Adipocyte (in vitro differentiated cells): Measurements from ENCODE around the gene TMEM190.
"Not testable (repeated sequence)": the region's sequence is repeated elsewhere in the genome, so short reads cannot be mapped to it uniquely, and the experiment has no call there.

ENCODE experiments used
- DNase-seq: peaks from one replicate; pipeline ENCODE4 v3.0.0-alpha.2; 2015; ENCODE audit warnings: low read depth
- H3K27me3 ChIP-seq: replicated peaks from 2 replicates; pipeline ENCODE4 v1.7.0; 2013; ENCODE audit warnings: mild to moderate bottlenecking, low read length, moderate library complexity; ENCODE audit not compliant: control insufficient read depth, insufficient read depth
- H3K36me3 ChIP-seq: 2 replicates; pipeline ENCODE4 v1.7.0; 2013; ENCODE audit warnings: low read length, mild to moderate bottlenecking, moderate library complexity; ENCODE audit not compliant: control insufficient read depth, insufficient read depth, severe bottlenecking
- H3K4me1 ChIP-seq: 2 replicates; pipeline ENCODE4 v1.7.0; 2013; ENCODE audit warnings: mild to moderate bottlenecking, low read length, moderate library complexity; ENCODE audit not compliant: control insufficient read depth, insufficient read depth
- H3K4me3 ChIP-seq: 2 replicates; pipeline ENCODE4 v1.7.0; 2013; ENCODE audit warnings: mild to moderate bottlenecking, low read length, moderate library complexity
- H3K9ac ChIP-seq: 2 replicates; pipeline ENCODE4 v1.7.0; 2013; ENCODE audit warnings: mild to moderate bottlenecking, low read length, moderate library complexity
- H3K9me3 ChIP-seq: 2 replicates; pipeline ENCODE4 v1.7.0; 2013; ENCODE audit warnings: mild to moderate bottlenecking, low read length, moderate library complexity; ENCODE audit not compliant: control insufficient read depth

The TMEM190 gene

DNA sequence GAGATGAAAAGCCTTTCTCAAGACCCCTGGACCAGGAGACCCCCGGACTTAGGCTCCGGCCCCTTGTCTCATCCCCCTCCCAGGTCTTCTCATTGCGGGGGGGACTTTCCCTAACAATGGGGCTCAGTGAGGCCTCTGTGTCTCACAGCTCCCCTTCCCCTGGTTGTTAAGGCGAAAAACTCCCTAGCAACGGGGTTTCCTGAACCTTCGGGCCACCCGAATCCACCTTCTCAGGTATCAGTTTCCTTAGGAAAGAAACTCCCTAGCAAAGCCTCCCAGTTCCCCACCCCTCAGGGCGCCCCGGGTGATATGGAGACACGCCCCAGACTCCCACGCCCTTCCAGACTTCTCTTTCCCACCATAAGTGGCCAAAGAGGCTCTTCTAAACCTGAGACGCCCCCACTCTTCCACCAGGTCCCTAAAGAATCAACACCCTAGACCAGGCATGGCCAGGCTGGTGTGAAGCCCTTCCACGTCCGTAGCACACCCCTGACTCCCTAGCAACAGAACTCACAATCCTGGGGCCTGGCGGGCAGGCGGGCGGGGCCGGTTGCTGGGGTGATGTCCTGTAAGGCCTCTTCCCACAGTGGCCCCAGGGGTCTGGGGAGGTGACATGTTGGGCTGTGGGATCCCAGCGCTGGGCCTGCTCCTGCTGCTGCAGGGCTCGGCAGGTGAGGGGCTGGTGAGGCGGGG, at the start of gene TMEM190:
TMEM190 (plus strand) TSS at position 586 of the 693 bp plus-strand sequence; CDS start at position 614, 28 bp downstream.
- H3K9ac ChIP-seq: no peak within 1 kb of the TSS
- DNase-seq: no peak
- H3K27me3 ChIP-seq: peaks cover 14% of the 10 kb centered on the region
- H3K9me3 ChIP-seq: no peaks in the 10 kb centered on the region
- peaks cover 2% of the 10 kb centered on the region for H3K4me1 ChIP-seq
- no peak within 1 kb of the TSS for H3K4me3 ChIP-seq
- no peaks in the 10 kb centered on the region for H3K36me3 ChIP-seq

- not testable (repeated sequence) for H3K4me1 ChIP-seq, DNase-seq, H3K4me3 ChIP-seq, H3K36me3 ChIP-seq, H3K9me3 ChIP-seq, H3K9ac ChIP-seq, H3K27me3 ChIP-seq
These were observed 47.8 kb upstream of the TMEM190 start for GRCh38 chr19:55328774-55329318.

DNA sequence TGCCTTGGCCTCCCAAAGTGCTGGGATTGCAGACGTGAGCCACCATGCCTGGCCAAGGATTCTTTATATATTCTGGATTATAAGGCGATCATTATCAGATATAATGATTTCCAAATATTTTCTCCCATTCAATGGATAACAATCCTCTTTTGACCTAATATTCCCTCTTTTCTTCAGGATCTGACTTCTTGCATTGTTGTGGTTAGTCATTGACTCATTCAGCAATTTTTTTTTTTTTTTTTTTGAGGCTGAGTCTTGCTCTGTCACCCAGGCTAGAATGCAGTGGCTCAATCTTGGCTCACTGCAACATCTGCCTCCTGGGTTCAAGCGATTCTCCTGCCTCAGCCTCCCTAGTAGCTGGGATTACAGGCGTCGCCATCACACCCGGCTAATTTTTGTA, 46.8 kb upstream of the TMEM190 start:
- not testable (repeated sequence) for H3K4me3 ChIP-seq, H3K9ac ChIP-seq, H3K9me3 ChIP-seq, H3K27me3 ChIP-seq, H3K4me1 ChIP-seq, H3K36me3 ChIP-seq
- DNase-seq: peak; percentile 36

DNA sequence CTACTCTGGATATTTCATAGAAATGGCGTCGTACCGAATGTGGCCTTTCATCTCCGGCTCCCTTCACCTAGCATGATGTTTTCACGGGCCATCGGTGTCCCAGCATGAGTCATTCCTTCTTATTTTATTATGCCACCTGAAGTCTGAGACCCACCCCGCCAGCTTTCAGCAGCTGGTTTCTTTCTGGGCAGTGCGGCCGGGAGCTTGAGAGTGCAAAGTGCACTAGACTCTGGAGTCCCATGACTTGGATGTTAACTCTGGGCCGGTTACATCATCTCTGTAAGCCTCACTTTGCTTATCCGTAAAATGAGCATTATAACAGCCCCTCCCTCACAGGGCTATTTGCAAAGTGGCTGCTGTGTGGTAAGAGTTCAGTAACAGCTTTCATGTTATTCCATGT, 42.8 kb upstream of the TMEM190 start:
- Histone ChIP-seq H3K4me3 (no peak overlapping the region), H3K4me1 (peaks cover 6% of the 10 kb centered on the region), H3K9ac (no peak overlapping the region), H3K9me3 (no peaks in the 10 kb centered on the region), H3K36me3 (no peaks in the 10 kb centered on the region), H3K27me3 (peaks cover 9% of the 10 kb centered on the region)
- DNase-seq: no peak

DNA sequence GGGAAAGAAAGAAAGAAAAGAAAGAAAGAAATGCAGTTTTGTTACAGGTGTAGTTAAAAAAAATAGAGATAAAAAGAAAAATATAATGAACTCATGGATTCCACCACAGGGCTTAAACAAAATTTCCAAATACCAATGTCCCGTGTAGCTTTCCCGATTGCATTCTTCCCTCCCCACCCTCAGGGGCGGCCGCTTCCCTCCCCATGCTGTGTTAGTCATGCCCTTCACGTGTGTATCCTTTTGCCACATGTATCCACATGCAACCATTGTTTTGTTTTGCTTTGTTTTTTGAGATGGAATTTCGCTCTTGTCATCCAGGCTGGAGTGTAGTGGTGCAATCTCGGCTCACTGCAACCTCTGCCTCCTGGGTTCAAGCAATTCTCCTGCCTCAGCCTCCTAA, 40.5 kb upstream of the TMEM190 start:
- Histone ChIP-seq H3K4me3 (no peak overlapping the region), H3K4me1 (peaks cover 14% of the 10 kb centered on the region), H3K9ac (no peak overlapping the region), H3K27me3 (peaks cover 9% of the 10 kb centered on the region), H3K36me3 (no peaks in the 10 kb centered on the region), H3K9me3 (no peaks in the 10 kb centered on the region)
- peak; percentile 61 for DNase-seq

DNA sequence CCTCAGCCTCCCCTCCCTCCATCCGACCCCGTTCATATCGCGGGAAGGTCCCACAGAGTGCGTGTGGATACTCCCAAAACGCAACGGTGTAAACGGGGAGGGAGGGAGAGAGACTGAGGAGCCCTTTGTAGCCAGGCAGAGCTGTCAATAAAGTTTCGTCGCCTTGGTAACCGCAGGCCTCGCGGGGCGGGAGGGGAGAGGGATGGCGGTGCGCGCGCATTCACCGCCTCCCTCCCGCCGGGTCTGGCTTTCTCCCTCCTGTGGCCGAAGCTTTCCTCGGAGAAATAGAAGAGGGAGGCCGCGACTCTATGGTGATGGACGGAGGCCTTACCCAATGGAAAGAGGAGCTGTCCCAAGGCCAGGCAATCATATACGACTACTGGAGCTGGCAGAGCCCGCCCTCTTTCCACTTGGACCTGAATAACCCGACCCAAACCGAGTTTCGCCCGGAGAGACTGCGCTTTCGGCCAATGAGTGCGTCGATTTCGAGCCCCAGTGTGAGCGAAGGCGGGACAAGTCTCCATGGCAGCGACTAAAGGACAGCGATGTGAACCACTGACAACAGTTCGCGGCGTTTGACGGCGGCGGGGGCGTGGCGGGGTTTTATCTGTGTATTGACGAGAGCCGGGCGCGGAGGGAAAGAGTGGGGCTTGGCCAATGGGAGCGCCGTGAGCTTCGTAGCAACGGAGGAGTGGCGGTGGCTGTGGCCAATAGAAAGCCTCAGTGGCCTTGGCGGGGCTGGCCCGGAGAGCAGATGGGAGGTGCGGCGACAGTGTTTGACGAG, 37.3 kb upstream of the TMEM190 start, which contains the start of gene KMT5C:
KMT5C (plus strand) TSS at position 772 of the 784 bp plus-strand sequence. CDS start 2,061 bp downstream, outside the sequence.
- Histone ChIP-seq H3K36me3 (peaks cover 13% of the 10 kb centered on the region), H3K4me3 (peak within 1 kb of the TSS; percentile 92), H3K9me3 (no peaks in the 10 kb centered on the region), H3K9ac (peak within 1 kb of the TSS; percentile 94), H3K27me3 (peaks cover 9% of the 10 kb centered on the region), H3K4me1 (peaks cover 17% of the 10 kb centered on the region)
- peak; percentile 100 for DNase-seq

DNA sequence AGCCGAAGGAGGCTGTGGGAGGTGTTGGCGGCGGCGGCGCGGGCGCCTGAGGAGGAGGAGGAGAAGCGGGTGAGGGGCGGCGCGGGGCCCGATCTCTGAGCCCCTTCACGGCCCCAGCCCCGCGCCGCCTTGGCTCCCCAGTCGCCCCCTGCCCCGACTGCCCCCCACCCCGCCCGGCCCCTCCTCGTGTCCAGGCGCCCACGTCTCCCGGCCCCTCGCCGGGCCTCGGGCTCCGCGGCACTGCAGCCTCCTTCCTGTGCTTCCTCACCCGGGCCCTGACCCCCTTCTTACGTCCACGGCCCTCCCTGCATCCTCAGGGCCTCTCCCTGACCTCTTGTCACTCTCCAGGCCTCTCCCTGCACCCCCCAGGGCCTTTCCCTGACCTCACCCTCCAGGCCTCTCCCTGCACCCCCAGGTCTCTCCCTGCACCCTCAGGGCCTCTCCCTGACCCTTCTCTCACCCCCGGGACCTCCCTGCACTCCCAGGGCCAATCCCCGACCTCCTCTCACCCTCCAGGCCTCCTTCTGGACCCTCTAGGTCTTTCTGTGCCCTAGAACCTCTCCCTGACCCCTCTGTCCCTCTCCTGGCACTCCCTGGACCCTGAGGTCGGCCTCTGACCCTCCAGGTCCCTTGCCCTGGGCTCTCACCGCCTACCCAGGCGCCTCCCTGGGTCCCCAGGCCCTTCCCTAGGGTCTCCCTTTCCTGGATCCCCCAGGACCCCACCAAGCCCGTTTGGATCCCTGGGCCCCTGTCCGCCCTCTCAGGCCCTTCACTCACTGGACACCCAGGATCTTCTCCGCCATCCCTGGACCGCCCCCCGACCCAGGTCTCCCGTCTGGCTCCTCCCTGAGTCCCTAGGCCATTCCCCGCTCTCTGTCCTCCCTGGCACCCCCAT, 36.5 kb upstream of the TMEM190 start:
- Histone ChIP-seq H3K4me1 (peaks cover 18% of the 10 kb centered on the region), H3K36me3 (peaks cover 13% of the 10 kb centered on the region), H3K27me3 (peaks cover 9% of the 10 kb centered on the region), H3K4me3 (peak overlapping the region; percentile 92), H3K9me3 (no peaks in the 10 kb centered on the region), H3K9ac (peak overlapping the region; percentile 94)
- DNase-seq: no peak

GRCh38 chr19:55340784-55341147, 35.9 kb upstream of the TMEM190 start:
- Histone ChIP-seq H3K9me3 (no peaks in the 10 kb centered on the region), H3K4me3 (peak overlapping the region; percentile 92), H3K9ac (peak overlapping the region; percentile 94), H3K4me1 (peaks cover 24% of the 10 kb centered on the region), H3K27me3 (peaks cover 9% of the 10 kb centered on the region), H3K36me3 (peaks cover 13% of the 10 kb centered on the region)
- DNase-seq: peak; percentile 51

DNA sequence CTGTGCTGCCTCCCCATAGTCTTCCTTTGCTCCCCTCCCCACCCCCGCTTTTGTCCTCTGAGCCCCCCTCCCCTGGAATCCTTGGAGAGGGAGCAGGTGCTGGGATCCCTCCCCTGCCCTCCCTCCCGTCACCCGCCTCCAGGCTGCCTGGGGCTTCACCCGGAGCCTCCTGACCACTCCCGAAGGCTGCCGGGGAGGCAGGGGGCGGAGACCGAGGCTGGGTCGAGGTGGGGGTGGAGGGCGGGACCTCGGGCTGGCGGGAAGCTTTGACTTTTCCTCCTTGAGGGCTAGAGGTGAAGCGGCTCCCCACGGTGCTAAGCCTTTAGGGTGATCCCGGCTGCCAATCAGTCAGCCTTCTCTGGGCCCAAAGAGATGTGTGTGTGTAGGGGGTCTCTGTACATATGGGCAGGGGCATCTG, 35.4 kb upstream of the TMEM190 start:
- Histone ChIP-seq H3K36me3 (peaks cover 13% of the 10 kb centered on the region), H3K27me3 (peaks cover 9% of the 10 kb centered on the region), H3K9ac (peak overlapping the region; percentile 94), H3K4me1 (peaks cover 28% of the 10 kb centered on the region), H3K9me3 (no peaks in the 10 kb centered on the region), H3K4me3 (peak overlapping the region; percentile 92)
- peak; percentile 64 for DNase-seq

- H3K4me3 ChIP-seq: peak overlapping the region; percentile 16
These were observed 34.8 kb upstream of the TMEM190 start for GRCh38 chr19:55341595-55342531.

More at GRCh38 chr19:55341595-55342531, 34.8 kb upstream of the TMEM190 start:
- Histone ChIP-seq H3K36me3 (peaks cover 13% of the 10 kb centered on the region), H3K27me3 (peaks cover 6% of the 10 kb centered on the region), H3K9ac (no peak overlapping the region), H3K4me1 (peaks cover 32% of the 10 kb centered on the region), H3K9me3 (no peaks in the 10 kb centered on the region)
- DNase-seq: no peak
